Astrocyte of the cerebellum (primary cell): ENCODE measurements around the gene UGT1A3.

Experiments
- DNase-seq: peaks from one replicate; pipeline ENCODE4 v3.0.0-alpha.2; 2011; ENCODE audit warnings: low read depth
- H3K4me3 ChIP-seq: 2 replicates; pipeline ENCODE4 v1.5.1; 2011; ENCODE audit warnings: mild to moderate bottlenecking, low read depth, low read length, moderate library complexity
- in situ Hi-C: cut with HindIII; loops from 2 replicates; pipeline ENCODE4 v1.10.0; 2017; ENCODE audit warnings: low sequenced_read_pairs
- TF ChIP-seq, protein P1 (sequence below): IDR thresholded peaks from 2 replicates; pipeline ENCODE4 v1.5.1; 2012; ENCODE audit warnings: low read length, low read depth, moderate library complexity, mild to moderate bottlenecking; ENCODE audit errors: missing control alignments

The UGT1A3 gene

DNA sequence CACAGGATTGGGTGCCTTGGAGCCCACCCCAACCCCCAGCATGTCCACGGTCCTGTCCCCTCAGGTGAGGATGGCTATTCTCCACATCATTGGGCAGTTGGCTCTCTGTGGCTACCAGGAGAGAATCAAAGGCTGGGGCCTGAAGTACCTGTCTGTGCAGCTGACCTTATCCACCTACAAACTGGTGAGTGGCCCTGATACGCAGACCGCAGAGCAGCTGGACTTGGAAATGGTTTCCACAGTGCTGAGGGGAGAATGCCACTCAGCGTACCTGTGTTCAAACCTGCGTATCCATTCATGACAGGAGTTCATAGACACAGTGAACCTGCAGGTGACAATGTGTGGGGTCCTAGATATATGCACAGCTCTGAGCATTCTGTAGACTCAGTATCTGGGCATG, 70.9 kb downstream of the UGT1A3 start:
- TF ChIP-seq, protein P1, sequence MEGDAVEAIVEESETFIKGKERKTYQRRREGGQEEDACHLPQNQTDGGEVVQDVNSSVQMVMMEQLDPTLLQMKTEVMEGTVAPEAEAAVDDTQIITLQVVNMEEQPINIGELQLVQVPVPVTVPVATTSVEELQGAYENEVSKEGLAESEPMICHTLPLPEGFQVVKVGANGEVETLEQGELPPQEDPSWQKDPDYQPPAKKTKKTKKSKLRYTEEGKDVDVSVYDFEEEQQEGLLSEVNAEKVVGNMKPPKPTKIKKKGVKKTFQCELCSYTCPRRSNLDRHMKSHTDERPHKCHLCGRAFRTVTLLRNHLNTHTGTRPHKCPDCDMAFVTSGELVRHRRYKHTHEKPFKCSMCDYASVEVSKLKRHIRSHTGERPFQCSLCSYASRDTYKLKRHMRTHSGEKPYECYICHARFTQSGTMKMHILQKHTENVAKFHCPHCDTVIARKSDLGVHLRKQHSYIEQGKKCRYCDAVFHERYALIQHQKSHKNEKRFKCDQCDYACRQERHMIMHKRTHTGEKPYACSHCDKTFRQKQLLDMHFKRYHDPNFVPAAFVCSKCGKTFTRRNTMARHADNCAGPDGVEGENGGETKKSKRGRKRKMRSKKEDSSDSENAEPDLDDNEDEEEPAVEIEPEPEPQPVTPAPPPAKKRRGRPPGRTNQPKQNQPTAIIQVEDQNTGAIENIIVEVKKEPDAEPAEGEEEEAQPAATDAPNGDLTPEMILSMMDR, result no peak
- DNase-seq, result no peak
- H3K4me3 ChIP-seq, result no peak overlapping the region
- in situ Hi-C loops, result no loop called here

DNA sequence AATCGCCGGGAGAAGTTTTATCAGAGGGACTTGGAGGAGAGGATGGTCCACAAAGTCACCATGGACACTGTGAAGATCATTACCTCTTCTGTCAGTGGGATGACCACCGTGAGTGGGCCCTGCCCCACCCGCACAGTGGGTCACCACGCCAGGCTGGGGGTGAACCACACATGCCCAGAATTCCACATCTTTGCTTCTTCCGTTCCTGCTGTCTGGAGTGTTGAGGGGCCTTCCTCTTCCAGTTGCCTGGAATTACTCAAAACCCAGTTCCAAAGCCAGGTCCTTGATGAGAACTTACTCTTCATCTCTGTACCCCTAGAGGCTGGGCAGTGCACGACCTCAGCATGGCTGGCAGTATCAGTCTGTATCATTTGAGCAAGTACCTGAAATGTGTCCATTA, 71.4 kb downstream of the UGT1A3 start:
- no peak for DNase-seq
- TF ChIP-seq, protein P1, result no peak
- no peak overlapping the region for H3K4me3 ChIP-seq
- in situ Hi-C loops, result no loop called here

DNA sequence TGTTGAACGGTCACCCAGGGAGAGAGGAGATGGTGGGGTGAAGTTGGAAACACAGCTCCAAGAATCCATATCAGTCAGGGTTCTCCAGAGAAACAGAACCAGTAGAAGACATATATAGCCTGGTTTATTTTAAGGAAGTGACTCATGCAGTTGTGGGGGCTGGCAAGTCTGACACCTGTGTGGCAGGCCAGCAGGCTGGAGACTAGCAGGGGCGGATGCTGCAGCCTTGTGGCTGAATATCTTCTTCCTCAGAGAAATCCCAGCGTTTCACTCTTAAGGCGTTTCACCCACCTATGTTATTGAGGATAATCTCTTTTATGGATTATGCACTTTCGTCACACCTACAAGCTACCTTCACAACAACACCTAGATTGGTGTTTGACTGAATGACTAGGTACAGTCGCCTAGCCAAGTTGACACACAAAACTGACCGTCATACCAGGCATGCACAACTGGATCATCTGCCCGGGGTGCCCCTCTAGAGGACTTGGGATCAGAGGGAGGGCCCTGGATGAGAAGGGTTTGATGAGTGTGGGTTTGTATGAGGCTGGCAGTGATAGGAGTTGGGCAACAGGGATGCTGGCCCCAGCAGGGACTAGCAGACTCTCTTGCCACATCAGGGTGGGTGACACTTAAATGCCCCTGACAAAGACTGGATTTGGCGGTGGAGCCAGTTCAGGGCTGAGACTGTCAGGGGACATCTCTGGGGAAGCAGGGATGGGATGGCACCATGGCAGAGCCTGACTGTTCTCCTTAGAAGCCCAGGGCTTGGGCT, 72.7 kb downstream of the UGT1A3 start:
- no peak for DNase-seq
- no peak overlapping the region for H3K4me3 ChIP-seq
- TF ChIP-seq, protein P1, result no peak
- in situ Hi-C loops, result no loop called here

DNA sequence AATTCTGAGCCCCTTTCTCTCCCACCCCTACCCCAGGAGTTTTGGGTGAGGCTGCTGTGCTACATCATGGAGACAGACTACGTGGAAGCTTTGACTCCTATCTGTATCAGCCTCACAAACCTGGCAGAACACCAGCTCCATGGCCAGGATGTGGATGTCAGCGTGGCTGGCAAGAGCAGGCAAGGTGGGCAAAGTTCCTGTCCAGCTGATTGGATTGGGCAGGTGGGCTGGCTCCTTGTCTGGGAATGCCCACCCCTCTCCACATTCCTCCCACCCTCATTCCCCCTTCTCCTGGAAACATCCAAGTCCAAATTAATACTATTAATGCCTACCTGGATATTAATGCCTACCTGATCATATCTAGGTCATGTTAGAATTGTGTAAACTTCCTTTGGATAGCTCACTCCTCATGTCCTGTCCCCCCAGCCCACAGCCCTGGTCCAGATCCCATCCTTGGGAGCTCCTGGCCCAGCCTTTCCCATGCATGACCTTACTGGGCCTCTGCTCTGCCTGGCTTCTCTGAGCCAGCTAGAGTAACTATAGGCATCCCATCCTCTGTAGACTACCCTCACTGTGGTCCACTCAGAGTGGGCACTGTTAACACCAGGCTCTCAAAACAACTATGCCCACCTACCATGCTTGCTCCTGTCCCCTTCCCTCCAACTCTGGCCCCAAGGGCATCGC, 73.4 kb downstream of the UGT1A3 start:
- in situ Hi-C loops, result no loop called here
- no peak for DNase-seq
- no peak overlapping the region for H3K4me3 ChIP-seq
- TF ChIP-seq, protein P1, result no peak

DNA sequence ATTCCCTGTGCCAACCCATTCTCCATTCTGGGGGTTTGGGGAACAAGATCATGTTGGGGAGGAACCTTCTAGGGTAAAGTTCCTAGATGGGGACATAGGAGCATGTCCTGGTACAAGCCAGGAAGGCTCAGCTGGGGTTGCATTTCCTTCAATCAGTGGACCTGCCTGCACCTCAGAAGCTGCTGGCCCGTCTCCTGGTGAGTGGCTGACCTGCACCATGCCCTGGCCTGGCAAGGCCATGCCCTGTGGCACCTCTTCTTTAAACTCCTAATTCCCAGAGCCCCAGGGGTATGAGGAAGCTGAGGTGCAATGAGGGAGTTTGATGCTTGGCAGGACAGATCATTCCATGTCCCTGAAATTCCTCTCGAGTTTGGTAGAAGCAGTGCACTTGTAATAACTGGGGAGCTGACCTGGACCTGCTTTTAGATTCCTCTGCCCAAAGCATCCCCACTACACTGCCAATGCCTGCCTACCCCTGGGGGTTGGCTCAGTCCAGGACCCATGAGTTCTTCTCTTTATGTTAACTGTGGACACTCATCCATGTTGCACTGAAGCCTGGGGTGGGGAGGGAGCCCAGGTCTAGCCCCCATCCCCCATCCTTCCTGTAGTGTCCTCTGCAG, 74.6 kb downstream of the UGT1A3 start:
- TF ChIP-seq, protein P1, result no peak
- no peak overlapping the region for H3K4me3 ChIP-seq
- DNase-seq, result no peak
- in situ Hi-C loops, result no loop called here

DNA sequence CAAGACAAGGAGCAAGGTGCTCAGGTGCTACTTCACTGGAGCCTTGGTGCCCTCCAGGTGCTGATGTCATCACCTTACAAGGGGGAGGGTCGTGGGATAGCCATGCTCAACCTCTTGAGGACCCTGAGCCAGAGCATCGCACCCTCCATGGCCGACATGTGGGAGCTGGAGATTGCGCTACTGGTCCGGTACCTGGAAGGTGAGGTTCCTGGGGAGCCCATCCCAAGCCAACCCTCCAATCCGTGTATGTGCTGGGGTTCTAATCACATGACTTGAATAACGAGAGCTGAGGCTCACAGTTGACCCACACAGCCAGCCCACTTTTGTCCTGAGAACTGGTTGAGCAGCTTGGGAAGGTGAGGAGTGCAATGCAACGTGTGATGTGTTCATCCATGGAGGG, 75.2 kb downstream of the UGT1A3 start:
- in situ Hi-C loops, result no loop called here
- DNase-seq, result no peak
- TF ChIP-seq, protein P1, result no peak
- no peak overlapping the region for H3K4me3 ChIP-seq
